Mucosa of rectum (tissue), 2 donors: ENCODE data around the gene PGP.
"Not testable (repeated sequence)": the region's sequence is repeated elsewhere in the genome, so short reads cannot be mapped to it uniquely, and the experiment has no call there.

Experiments used
- H3K27ac ChIP-seq, 2 donors: one replicate each; pipeline ENCODE4 v1.7.0; 2013; ENCODE audit warnings: inconsistent platforms in 2 of 2, low read depth in 2 of 2, low read length in 2 of 2
- H3K27me3 ChIP-seq, 2 donors: one replicate each; pipeline ENCODE4 v1.7.0; 2013; ENCODE audit warnings: low read length in 2 of 2; ENCODE audit not compliant: control insufficient read depth in 2 of 2, insufficient read depth in 2 of 2
- H3K36me3 ChIP-seq, 2 donors: one replicate each; pipeline ENCODE4 v1.7.0; 2013; ENCODE audit warnings: low read length in 2 of 2; ENCODE audit not compliant: control insufficient read depth in 2 of 2, insufficient read depth in 2 of 2
- H3K4me1 ChIP-seq, 2 donors: one replicate each; pipeline ENCODE4 v1.7.0; 2013; ENCODE audit warnings: low read length in 2 of 2, mild to moderate bottlenecking in 1 of 2; ENCODE audit not compliant: control insufficient read depth in 2 of 2, insufficient read depth in 2 of 2
- H3K4me3 ChIP-seq, 2 donors: one replicate each; pipeline ENCODE4 v1.7.0; 2013; ENCODE audit warnings: low read length in 2 of 2
- H3K9ac ChIP-seq, 2 donors: one replicate each; pipeline ENCODE4 v1.7.0; 2013; ENCODE audit warnings: low read length in 2 of 2, low read depth in 1 of 2, mild to moderate bottlenecking in 1 of 2
- H3K9me3 ChIP-seq, 2 donors: one replicate each; pipeline ENCODE4 v1.7.0; 2013; ENCODE audit warnings: low read length in 2 of 2; ENCODE audit not compliant: control insufficient read depth in 2 of 2
- donor health status: healthy.
- donor health status: Normal muscosa, but diverticular disease.

The PGP gene

GRCh38 chr16:2246301-2246885, 31.8 kb upstream of the PGP start:
- H3K9me3 ChIP-seq = no peaks in the 10 kb centered on the region
- H3K27ac ChIP-seq = no peak overlapping the region
- H3K9ac ChIP-seq = no peak overlapping the region
- H3K36me3 ChIP-seq = peaks cover 26 to 44% of the 10 kb centered on the region in 2 donors
- peaks cover 3 to 9% of the 10 kb centered on the region in 2 donors for H3K4me1 ChIP-seq
- no peaks in the 10 kb centered on the region for H3K27me3 ChIP-seq
- H3K4me3 ChIP-seq = no peak overlapping the region

- no peak overlapping the region for H3K9ac ChIP-seq
- no peak overlapping the region for H3K27ac ChIP-seq
- no peak overlapping the region for H3K4me3 ChIP-seq
- peaks cover under 1 to 3% of the 10 kb centered on the region in 2 donors for H3K4me1 ChIP-seq
- no peaks in the 10 kb centered on the region for H3K27me3 ChIP-seq
- no peaks in the 10 kb centered on the region for H3K9me3 ChIP-seq
- H3K36me3 ChIP-seq = peaks cover 26 to 44% of the 10 kb centered on the region in 2 donors
These were observed 30.5 kb upstream of the PGP start for GRCh38 chr16:2244926-2245795.

GRCh38 chr16:2244301-2244700, 29.7 kb upstream of the PGP start:
- H3K4me3 ChIP-seq = no peak overlapping the region
- no peaks in the 10 kb centered on the region for H3K27me3 ChIP-seq
- no peaks in the 10 kb centered on the region for H3K4me1 ChIP-seq
- H3K9me3 ChIP-seq = no peaks in the 10 kb centered on the region
- no peak overlapping the region for H3K9ac ChIP-seq
- H3K27ac ChIP-seq = no peak overlapping the region
- H3K36me3 ChIP-seq = peaks cover 26 to 44% of the 10 kb centered on the region in 2 donors

- H3K9ac ChIP-seq = no peak overlapping the region
- H3K27ac ChIP-seq = no peak overlapping the region
- H3K9me3 ChIP-seq = no peaks in the 10 kb centered on the region
- peaks cover 26 to 44% of the 10 kb centered on the region in 2 donors for H3K36me3 ChIP-seq
- no peaks in the 10 kb centered on the region for H3K27me3 ChIP-seq
- no peak overlapping the region for H3K4me3 ChIP-seq
- H3K4me1 ChIP-seq = no peaks in the 10 kb centered on the region
These were observed 29.1 kb upstream of the PGP start for GRCh38 chr16:2243781-2244180.

GRCh38 chr16:2243031-2243528, 28.4 kb upstream of the PGP start:
- Histone ChIP-seq H3K9me3 (no peaks in the 10 kb centered on the region), H3K27me3 (peaks cover 0 to under 1% of the 10 kb centered on the region in 2 donors), H3K9ac (no peak overlapping the region), H3K36me3 (peaks cover 26 to 41% of the 10 kb centered on the region in 2 donors), H3K4me1 (no peaks in the 10 kb centered on the region), H3K27ac (no peak overlapping the region), H3K4me3 (no peak overlapping the region)

GRCh38 chr16:2242598-2242997, 28.0 kb upstream of the PGP start:
- Histone ChIP-seq H3K36me3 (peaks cover 26 to 41% of the 10 kb centered on the region in 2 donors), H3K9ac (no peak overlapping the region), H3K9me3 (no peaks in the 10 kb centered on the region), H3K27ac (no peak overlapping the region), H3K27me3 (peaks cover 3 to 6% of the 10 kb centered on the region in 2 donors), H3K4me1 (no peaks in the 10 kb centered on the region), H3K4me3 (no peak overlapping the region)

- not testable (repeated sequence) for H3K9me3 ChIP-seq, H3K27ac ChIP-seq, H3K4me3 ChIP-seq, H3K9ac ChIP-seq
- Histone ChIP-seq H3K27me3 (peaks cover 9 to 17% of the 10 kb centered on the region in 2 donors), H3K36me3 (peaks cover 17 to 30% of the 10 kb centered on the region in 2 donors), H3K4me1 (peaks cover 11 to 12% of the 10 kb centered on the region in 2 donors)
These were observed 25.7 kb upstream of the PGP start for GRCh38 chr16:2240331-2240730.

GRCh38 chr16:2238838-2239675, 24.4 kb upstream of the PGP start:
- Histone ChIP-seq H3K36me3 (peaks cover 16 to 35% of the 10 kb centered on the region in 2 donors), H3K27ac (no peak overlapping the region), H3K9ac (no peak overlapping the region), H3K4me3 (no peak overlapping the region), H3K9me3 (no peaks in the 10 kb centered on the region), H3K27me3 (peaks cover 9 to 17% of the 10 kb centered on the region in 2 donors), H3K4me1 (peaks cover 11 to 14% of the 10 kb centered on the region in 2 donors)

- peaks cover 21 to 31% of the 10 kb centered on the region in 2 donors for H3K36me3 ChIP-seq
- H3K9me3 ChIP-seq = no peaks in the 10 kb centered on the region
- no peak overlapping the region for H3K4me3 ChIP-seq
- no peak overlapping the region for H3K9ac ChIP-seq
- no peak overlapping the region for H3K27ac ChIP-seq
- peaks cover 11 to 14% of the 10 kb centered on the region in 2 donors for H3K4me1 ChIP-seq
- H3K27me3 ChIP-seq = peaks cover 9 to 17% of the 10 kb centered on the region in 2 donors
These were observed 23.7 kb upstream of the PGP start for GRCh38 chr16:2238150-2238837.
